CD8-positive, alpha-beta memory T cell (primary cell): ENCODE data around the gene NEXN. TPM values are rescaled to one million over a fixed set of nuclear protein-coding genes. Genes with fewer than 3 reads are reported as not detected.

Experiments
- CTCF ChIA-PET: fragments of 350-600 bp; sonication (Branson Sonifier 250); formaldehyde crosslinking; loops from one replicate; lab custom pipeline; 2021; ENCODE audit warnings: antibody characterized with exemption; lab: Charles Lee
- POLR2A ChIA-PET: fragments of 350-600 bp; sonication (Branson Sonifier 250); formaldehyde crosslinking; loops from one replicate; lab custom pipeline; 2021; ENCODE audit warnings: antibody characterized with exemption; lab: Charles Lee
- DNase-seq, 5 donors: peaks; one replicate each; pipeline versions ENCODE4 v3.0.0 to v3.0.0-alpha.2; 2020 to 2022; ENCODE audit warnings: mixed read lengths in 1 of 5
- H3K27ac ChIP-seq: one replicate; pipeline ENCODE4 v1.7.0; 2013; ENCODE audit warnings: low read depth, mild to moderate bottlenecking, low read length, moderate library complexity
- H3K27me3 ChIP-seq: 2 replicates; pipeline ENCODE4 v1.7.0; 2013; ENCODE audit warnings: low read length, mild to moderate bottlenecking; ENCODE audit not compliant: insufficient read depth, poor library complexity, severe bottlenecking
- H3K36me3 ChIP-seq: 2 replicates; pipeline ENCODE4 v1.7.0; 2013; ENCODE audit warnings: mild to moderate bottlenecking, low read length, moderate library complexity; ENCODE audit not compliant: insufficient read depth
- H3K4me1 ChIP-seq: 2 replicates; pipeline ENCODE4 v1.7.0; 2013; ENCODE audit warnings: mild to moderate bottlenecking, low read length, moderate library complexity; ENCODE audit not compliant: insufficient read depth
- H3K4me3 ChIP-seq: 2 replicates; pipeline ENCODE4 v1.7.0; 2013; ENCODE audit warnings: mild to moderate bottlenecking, low read length
- H3K9me3 ChIP-seq: 2 replicates; pipeline ENCODE4 v1.7.0; 2013; ENCODE audit warnings: mild to moderate bottlenecking, low read length
- H3K27ac Mint-ChIP-seq, 8 donors: one replicate each; pipeline ENCODE4 v1.8.0; 2020 to 2021; ENCODE audit warnings: mixed read lengths in 8 of 8, mild to moderate bottlenecking in 6 of 8, inconsistent platforms in 3 of 8, moderate library complexity in 3 of 8
- H3K27me3 Mint-ChIP-seq, 2 donors: one replicate each; pipeline ENCODE4 v1.8.0; 2020 to 2021; ENCODE audit warnings: mixed read lengths in 2 of 2, mild to moderate bottlenecking in 1 of 2, moderate library complexity in 1 of 2
- H3K36me3 Mint-ChIP-seq, 3 donors: one replicate each; pipeline ENCODE4 v1.8.0; 2020 to 2021; ENCODE audit warnings: mixed read lengths in 3 of 3, inconsistent platforms in 1 of 3, mild to moderate bottlenecking in 1 of 3
- H3K4me1 Mint-ChIP-seq, 3 donors: one replicate each; pipeline ENCODE4 v1.8.0; 2020 to 2021; ENCODE audit warnings: mixed read lengths in 3 of 3, inconsistent platforms in 1 of 3, mild to moderate bottlenecking in 1 of 3
- H3K4me3 Mint-ChIP-seq, 7 donors: one replicate each; pipeline ENCODE4 v1.8.0; 2020 to 2021; ENCODE audit warnings: mixed read lengths in 7 of 7, mild to moderate bottlenecking in 6 of 7, moderate library complexity in 4 of 7, inconsistent platforms in 2 of 7
- H3K9me3 Mint-ChIP-seq, 5 donors: one replicate each; pipeline ENCODE4 v1.8.0; 2020 to 2022; ENCODE audit warnings: mixed read lengths in 5 of 5, mild to moderate bottlenecking in 3 of 5, moderate library complexity in 2 of 5, inconsistent platforms in 1 of 5
- polyA plus RNA-seq: library from polyadenylated mRNA; unstranded; fragments of 300-500 nt; fragmentation: Illumina TruSeq; gene quantifications from one replicate; pipeline ENCODE4 v1.2.3, GENCODE V29; 2021
- total RNA-seq, 2 experiments: library from RNA; stranded (reverse); gene quantifications; one replicate each; pipeline ENCODE4 v1.2.3, GENCODE V29; 2021

The NEXN gene
- total and polyA plus RNA-seq, 3 experiments from 2014 or later = 0.09 to 0.84 (median 0.42) TPM

DNA sequence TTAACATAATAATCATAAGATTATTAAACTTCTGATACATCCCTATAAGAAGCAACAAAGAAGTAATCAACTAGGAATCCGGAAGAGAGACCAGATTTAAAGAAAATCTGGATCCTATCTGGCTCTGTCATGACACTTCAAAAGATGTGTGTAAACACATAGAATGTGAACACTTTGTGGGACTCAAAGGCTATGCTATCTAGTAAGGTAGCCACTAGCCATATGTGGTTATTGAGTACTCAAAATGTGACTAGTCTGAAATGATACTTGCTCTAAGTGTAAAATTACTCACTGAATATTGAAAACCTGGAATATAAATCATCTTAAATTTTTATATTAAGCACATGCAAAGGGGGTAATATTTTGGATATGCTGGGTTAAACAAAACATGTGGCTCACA, 81.8 kb downstream of the NEXN start:
- no peak overlapping the region for H3K27ac Mint-ChIP-seq
- H3K4me1 ChIP-seq = peaks cover 51% of the 10 kb centered on the region
- ChIA-PET CTCF (no interaction called here), POLR2A (interaction anchor here (0.5 kb wide), 1 partner anchor 211 kb away, joined by 4 read pairs; the partner anchor contains the start of gene USP33)
- H3K4me3 Mint-ChIP-seq = peak overlapping the region in 5 of 7 donors; percentile 12 to 39 (median 23)
- H3K9me3 Mint-ChIP-seq = no peaks in the 10 kb centered on the region
- no peak overlapping the region for H3K27ac ChIP-seq
- no peaks in the 10 kb centered on the region for H3K9me3 ChIP-seq
- no peaks in the 10 kb centered on the region for H3K27me3 Mint-ChIP-seq
- H3K27me3 ChIP-seq = no peaks in the 10 kb centered on the region
- no peak for DNase-seq
- H3K4me3 ChIP-seq = no peak overlapping the region
- H3K36me3 ChIP-seq = peaks cover 47% of the 10 kb centered on the region
- H3K36me3 Mint-ChIP-seq = peaks cover 14 to 72% (median 34%) of the 10 kb centered on the region in 3 donors
- H3K4me1 Mint-ChIP-seq = peaks cover 69 to 93% (median 85%) of the 10 kb centered on the region in 3 donors

DNA sequence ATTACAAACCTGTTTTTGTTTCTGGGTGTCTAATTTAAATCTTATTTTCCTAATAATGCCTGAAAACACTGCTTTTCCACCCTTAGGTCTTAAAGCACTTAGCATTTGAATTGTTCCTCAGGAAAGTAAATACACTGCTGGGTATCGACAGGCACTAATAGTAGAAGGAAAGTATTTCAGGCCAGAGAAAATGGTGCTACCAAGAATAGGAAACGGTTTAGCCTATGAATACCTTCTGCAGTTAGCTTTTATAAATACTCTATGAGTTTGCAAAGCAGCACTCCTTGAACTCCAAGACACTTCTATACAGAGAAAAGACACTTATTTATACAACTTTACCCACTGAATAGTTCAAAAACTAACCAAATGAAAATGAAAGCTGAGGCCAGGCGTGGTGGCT, 83.7 kb downstream of the NEXN start:
- no peak for DNase-seq
- Mint-ChIP-seq H3K36me3 (peaks cover 7 to 71% (median 29%) of the 10 kb centered on the region in 3 donors), H3K4me1 (peaks cover 75 to 91% (median 90%) of the 10 kb centered on the region in 3 donors), H3K9me3 (no peaks in the 10 kb centered on the region), H3K4me3 (peak overlapping the region; percentile 26 to 82 (median 49)), H3K27ac (peak overlapping the region in 3 of 8 donors; percentile 16 to 72 (median 38)), H3K27me3 (no peaks in the 10 kb centered on the region)
- Histone ChIP-seq H3K9me3 (no peaks in the 10 kb centered on the region), H3K36me3 (peaks cover 30% of the 10 kb centered on the region), H3K27ac (no peak overlapping the region), H3K4me1 (peaks cover 70% of the 10 kb centered on the region), H3K4me3 (no peak overlapping the region), H3K27me3 (no peaks in the 10 kb centered on the region)
- ChIA-PET CTCF (no interaction called here), POLR2A (interaction anchor here (0.6 to 0.7 kb wide), 2 partner anchors 8 to 31 kb away, joined by 4 to 5 read pairs; no protein-coding TSS in a partner anchor)

DNA sequence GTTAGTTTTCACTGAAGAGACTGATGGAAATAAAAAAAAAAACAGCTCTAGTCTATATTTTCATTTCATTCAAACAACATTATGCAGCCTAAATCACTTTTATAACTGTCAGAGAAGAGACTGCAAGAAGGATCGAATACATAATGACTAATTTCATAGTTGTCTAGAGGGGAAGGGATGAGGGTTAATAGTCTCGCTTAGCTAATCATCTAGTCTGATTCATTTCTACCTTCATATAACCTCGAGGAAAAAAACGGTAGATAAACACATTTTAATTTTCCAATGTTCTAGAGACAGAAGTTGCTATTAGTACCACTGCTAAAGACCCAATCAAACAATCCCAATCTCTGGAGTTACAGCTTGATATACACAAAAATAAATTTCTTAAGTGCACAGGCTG, 87.0 kb downstream of the NEXN start:
- no peaks in the 10 kb centered on the region for H3K27me3 ChIP-seq
- Mint-ChIP-seq H3K9me3 (no peaks in the 10 kb centered on the region), H3K4me3 (no peak overlapping the region), H3K36me3 (peaks cover 7 to 42% (median 15%) of the 10 kb centered on the region in 3 donors), H3K27me3 (no peaks in the 10 kb centered on the region), H3K27ac (peak overlapping the region in 7 of 8 donors; percentile 21 to 91 (median 74)), H3K4me1 (peaks cover 52 to 66% (median 64%) of the 10 kb centered on the region in 3 donors)
- H3K4me1 ChIP-seq = peaks cover 62% of the 10 kb centered on the region
- peaks cover 8% of the 10 kb centered on the region for H3K36me3 ChIP-seq
- POLR2A ChIA-PET = interaction anchor here (0.5 to 1.2 kb wide), 2 partner anchors 29 to 112 kb away, joined by 3 read pairs; partner anchors contain the start of gene DNAJB4
- no peak overlapping the region for H3K27ac ChIP-seq
- DNase-seq = no peak
- CTCF ChIA-PET = interaction anchor here (0.8 to 1.8 kb wide), 2 partner anchors 52 to 140 kb away, joined by 3 read pairs; no protein-coding TSS in a partner anchor
- H3K9me3 ChIP-seq = no peaks in the 10 kb centered on the region
- H3K4me3 ChIP-seq = peak overlapping the region; percentile 87

- no peaks in the 10 kb centered on the region for H3K9me3 Mint-ChIP-seq
- H3K9me3 ChIP-seq = no peaks in the 10 kb centered on the region
- peaks cover 8% of the 10 kb centered on the region for H3K36me3 ChIP-seq
- H3K4me1 ChIP-seq = peaks cover 62% of the 10 kb centered on the region
- H3K4me3 ChIP-seq = peak overlapping the region; percentile 87
- ChIA-PET CTCF (interaction anchor here (0.8 to 1.1 kb wide), 2 partner anchors 138 to 139 kb away, joined by 3 to 4 read pairs; no protein-coding TSS in a partner anchor), POLR2A (interaction anchor here (0.5 to 1.2 kb wide), 2 partner anchors 29 to 112 kb away, joined by 3 read pairs; partner anchors contain the start of gene DNAJB4)
- H3K27ac ChIP-seq = no peak overlapping the region
- no peak for DNase-seq
- no peak overlapping the region for H3K4me3 Mint-ChIP-seq
- H3K27me3 ChIP-seq = no peaks in the 10 kb centered on the region
- H3K36me3 Mint-ChIP-seq = peaks cover 7 to 38% (median 15%) of the 10 kb centered on the region in 3 donors
- H3K27ac Mint-ChIP-seq = peak overlapping the region in 6 of 8 donors; percentile 52 to 91 (median 76)
- no peaks in the 10 kb centered on the region for H3K27me3 Mint-ChIP-seq
- H3K4me1 Mint-ChIP-seq = peaks cover 51 to 66% (median 64%) of the 10 kb centered on the region in 3 donors
These were observed 87.5 kb downstream of the NEXN start for GRCh38 chr1:77975907-77976306.

DNA sequence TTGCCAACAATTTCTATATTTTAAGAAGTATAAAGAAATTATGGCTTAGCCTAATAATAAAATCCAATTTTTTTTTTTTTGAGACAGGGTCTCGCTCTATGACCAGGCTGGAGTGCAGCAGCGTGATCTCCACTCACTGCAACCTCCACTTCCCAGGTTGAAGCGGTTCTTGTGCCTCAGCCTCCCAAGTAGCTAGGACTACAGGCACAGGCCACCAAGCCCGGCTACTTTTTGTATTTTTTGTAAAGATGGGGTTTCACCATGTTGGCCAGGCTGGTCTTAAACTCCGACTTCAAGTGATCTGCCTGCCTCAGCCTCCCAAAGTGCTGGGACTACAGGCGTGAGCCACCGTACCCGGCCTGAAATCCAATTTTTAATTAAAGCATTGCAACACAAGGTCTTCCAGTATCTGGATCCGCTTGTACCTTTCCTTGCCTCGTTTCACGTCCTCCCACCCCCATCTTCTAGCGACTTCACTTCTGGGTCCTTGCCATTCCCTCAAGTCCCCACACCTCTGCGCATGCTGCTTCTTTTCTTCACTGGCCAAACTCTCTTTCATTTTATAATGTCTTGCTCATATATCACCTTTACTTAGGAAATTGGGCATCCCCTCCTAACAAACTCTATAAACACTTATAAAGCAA, 88.1 kb downstream of the NEXN start:
- H3K4me1 Mint-ChIP-seq = peaks cover 47 to 66% (median 64%) of the 10 kb centered on the region in 3 donors
- Histone ChIP-seq H3K27ac (peak overlapping the region; percentile 98), H3K9me3 (no peaks in the 10 kb centered on the region), H3K36me3 (peaks cover 5% of the 10 kb centered on the region), H3K4me3 (peak overlapping the region; percentile 87), H3K27me3 (no peaks in the 10 kb centered on the region), H3K4me1 (peaks cover 56% of the 10 kb centered on the region)
- no peak for DNase-seq
- no peaks in the 10 kb centered on the region for H3K9me3 Mint-ChIP-seq
- CTCF ChIA-PET = interaction anchor here (1.1 kb wide), 1 partner anchor 137 kb away, joined by 4 read pairs; no protein-coding TSS in a partner anchor
- H3K4me3 Mint-ChIP-seq = no peak overlapping the region
- no peaks in the 10 kb centered on the region for H3K27me3 Mint-ChIP-seq
- H3K36me3 Mint-ChIP-seq = peaks cover 1 to 33% (median 14%) of the 10 kb centered on the region in 3 donors
- no peak overlapping the region for H3K27ac Mint-ChIP-seq
- POLR2A ChIA-PET = interaction anchor here (1.2 to 2.9 kb wide), 3 partner anchors 20 to 197 kb away, joined by 3 to 11 read pairs (median 3); partner anchors contain the start of genes DNAJB4 and MIGA1

DNA sequence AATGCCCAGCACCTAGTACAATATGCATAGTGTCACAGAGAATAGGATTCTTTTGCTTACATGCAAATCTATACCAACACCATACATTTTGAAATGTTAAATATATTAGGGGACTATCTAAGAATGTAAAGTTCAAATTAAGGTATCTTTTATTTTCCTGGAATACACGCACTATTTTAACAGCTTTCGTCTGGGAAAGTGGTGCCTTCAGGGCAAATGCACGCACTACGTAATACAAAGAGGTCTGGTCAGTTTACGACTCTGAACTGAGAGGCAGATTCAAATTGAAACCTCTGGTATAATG, 89.5 kb downstream of the NEXN start:
- H3K9me3 ChIP-seq = no peaks in the 10 kb centered on the region
- ChIA-PET POLR2A (interaction anchor here (1.0 to 3.3 kb wide), 13 partner anchors 13 to 295 kb away, joined by 3 to 102 read pairs (median 5); partner anchors contain the start of genes DNAJB4, MIGA1, USP33 and ZZZ3), CTCF (interaction anchor here (0.9 to 2.1 kb wide), 7 partner anchors 10 to 295 kb away, joined by 3 to 27 read pairs (median 3); partner anchors contain the start of genes DNAJB4, GIPC2 and ZZZ3)
- H3K27ac ChIP-seq = peak overlapping the region; percentile 98
- H3K27me3 ChIP-seq = no peaks in the 10 kb centered on the region
- Mint-ChIP-seq H3K36me3 (peaks cover 0 to 28% (median 9%) of the 10 kb centered on the region in 3 donors), H3K4me3 (no peak overlapping the region), H3K27me3 (no peaks in the 10 kb centered on the region), H3K4me1 (peaks cover 44 to 57% (median 57%) of the 10 kb centered on the region in 3 donors), H3K9me3 (no peaks in the 10 kb centered on the region), H3K27ac (no peak overlapping the region)
- H3K4me1 ChIP-seq = peaks cover 48% of the 10 kb centered on the region
- H3K36me3 ChIP-seq = peaks cover 3% of the 10 kb centered on the region
- DNase-seq = no peak
- peak overlapping the region; percentile 87 for H3K4me3 ChIP-seq

DNA sequence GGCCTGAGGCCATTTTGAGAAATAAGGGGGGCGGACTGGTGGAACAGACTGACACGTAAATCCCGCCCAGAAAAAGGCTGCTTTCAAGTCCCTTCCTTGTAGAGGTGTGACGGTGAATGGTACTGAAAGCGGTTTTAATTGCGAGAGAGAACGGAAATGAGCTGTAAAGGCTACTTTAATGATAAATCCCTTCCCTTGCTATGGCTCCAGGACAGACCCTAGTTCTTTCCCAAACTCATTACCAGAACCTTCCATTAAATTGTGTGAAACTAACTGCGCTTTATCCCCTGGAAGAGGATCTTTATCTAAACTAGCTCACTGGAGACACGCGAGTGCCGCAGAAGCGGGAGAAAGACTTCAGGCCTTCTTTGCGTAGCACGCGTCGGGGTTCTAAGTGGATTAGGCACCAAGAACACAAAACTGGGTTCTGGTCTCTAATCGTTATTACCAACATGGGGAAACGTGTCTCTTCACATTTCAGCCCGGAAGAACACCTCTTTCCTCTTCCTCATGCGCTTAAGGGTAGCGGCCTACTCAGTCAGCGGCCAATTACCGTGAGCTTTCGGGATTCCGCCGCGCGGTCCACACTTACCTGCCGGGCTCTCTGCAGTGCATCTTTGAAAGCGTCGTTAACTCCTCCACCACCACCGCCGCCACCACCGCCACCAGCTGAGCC, 90.0 kb downstream of the NEXN start:
- Mint-ChIP-seq H3K4me3 (no peak overlapping the region), H3K4me1 (peaks cover 43 to 52% (median 52%) of the 10 kb centered on the region in 3 donors), H3K27me3 (no peaks in the 10 kb centered on the region), H3K27ac (no peak overlapping the region), H3K9me3 (no peaks in the 10 kb centered on the region), H3K36me3 (peaks cover 0 to 28% (median 9%) of the 10 kb centered on the region in 3 donors)
- peak overlapping the region; percentile 87 for H3K4me3 ChIP-seq
- ChIA-PET POLR2A (interaction anchor here (0.6 to 3.3 kb wide), 19 partner anchors 9 to 547 kb away, joined by 3 to 102 read pairs (median 4); partner anchors contain the start of genes DNAJB4, MIGA1, USP33 and ZZZ3), CTCF (interaction anchor here (0.6 to 2.1 kb wide), 11 partner anchors 11 to 295 kb away, joined by 3 to 27 read pairs (median 3); partner anchors contain the start of genes DNAJB4, GIPC2 and ZZZ3)
- no peaks in the 10 kb centered on the region for H3K9me3 ChIP-seq
- peaks cover 48% of the 10 kb centered on the region for H3K4me1 ChIP-seq
- H3K27me3 ChIP-seq = no peaks in the 10 kb centered on the region
- peaks cover 3% of the 10 kb centered on the region for H3K36me3 ChIP-seq
- peak; percentile 59 to 88 (median 87) for DNase-seq
- H3K27ac ChIP-seq = peak overlapping the region; percentile 98
